ENCODE measurements around the gene PLPP3.

PLPP3 gene

DNA sequence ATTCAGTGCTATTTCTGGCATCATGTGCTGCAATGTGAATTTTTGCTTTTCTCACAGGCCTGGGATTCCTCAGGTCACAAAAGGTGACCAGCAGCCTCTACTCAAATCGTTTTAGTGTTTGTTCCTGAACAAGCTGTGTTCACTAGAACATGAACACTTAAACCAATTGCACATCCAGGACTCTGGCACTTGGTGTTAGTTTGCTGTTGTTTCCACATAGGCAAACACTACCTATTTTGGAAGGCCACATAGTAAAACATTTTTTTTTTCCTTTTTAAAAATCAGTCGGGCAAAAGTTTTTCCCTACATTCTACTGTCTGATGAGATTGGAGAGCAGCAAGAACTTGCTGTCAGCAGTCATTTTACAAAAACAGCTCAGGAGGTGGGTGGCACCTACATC is 83.2 kb downstream of the PLPP3 start:
- no peak for DNase-seq (ENCODE audit: low read depth)

DNA sequence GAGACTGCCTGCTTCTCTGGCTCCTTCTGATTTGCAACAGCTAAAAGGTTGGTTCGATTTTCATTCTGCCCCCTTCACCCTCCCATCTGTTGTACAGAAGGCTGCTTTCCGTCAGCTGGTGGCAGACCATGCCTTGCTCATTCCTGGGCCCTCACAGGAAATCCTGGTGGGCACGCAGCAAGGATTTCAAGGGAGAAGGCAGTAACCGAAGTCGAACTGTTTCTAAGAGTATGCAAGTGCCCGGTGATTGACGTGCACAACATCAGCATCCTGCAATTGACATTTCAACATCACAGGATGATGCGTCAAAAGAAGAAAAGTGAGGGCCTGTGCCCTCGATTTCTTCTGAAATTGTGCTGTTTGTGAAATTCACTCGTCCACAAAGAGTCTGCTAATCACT is 83.8 kb downstream of the PLPP3 start:
- no peak for DNase-seq (ENCODE audit: low read depth)

DNA sequence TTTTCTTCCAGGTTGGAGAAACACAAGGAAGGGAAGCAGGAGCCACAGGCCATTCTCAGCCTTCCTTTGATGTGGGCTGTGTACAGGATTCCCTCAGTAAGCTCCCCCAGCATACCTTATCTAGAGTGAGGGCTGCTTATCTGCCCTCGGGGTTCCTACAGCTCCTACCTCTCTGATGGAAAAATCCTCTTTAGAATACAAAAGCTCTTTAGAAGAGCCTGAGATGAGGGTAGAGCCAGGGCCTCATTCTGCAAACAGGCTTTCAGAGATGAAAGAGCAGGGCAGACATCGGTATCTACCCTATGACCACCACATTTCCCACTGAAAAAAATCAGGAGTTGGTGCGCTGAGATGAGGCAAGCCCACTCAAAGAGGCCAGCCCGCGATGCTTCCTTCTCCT is 85.1 kb downstream of the PLPP3 start:
- no peak for DNase-seq (ENCODE audit: low read depth)

DNA sequence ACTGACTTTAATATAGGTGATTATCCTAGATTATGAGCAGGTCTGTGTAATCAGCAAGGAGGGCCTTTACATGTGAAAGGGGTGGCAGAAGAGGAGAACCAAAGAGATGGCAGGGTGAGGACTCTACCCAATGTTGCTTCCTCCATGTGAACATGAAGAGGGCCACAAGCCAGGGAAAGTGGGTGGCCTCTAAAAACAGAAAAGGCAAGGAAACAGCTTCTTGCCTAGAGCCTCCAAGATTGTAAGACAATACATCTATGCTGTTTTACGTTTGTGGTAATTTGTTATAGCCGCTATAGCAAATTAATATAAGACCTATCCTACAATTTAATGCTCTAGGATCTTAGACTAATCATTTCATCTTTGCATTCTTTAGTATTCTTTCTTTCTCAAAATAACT is 85.5 kb downstream of the PLPP3 start:
- no peak for DNase-seq (ENCODE audit: low read depth)

DNA sequence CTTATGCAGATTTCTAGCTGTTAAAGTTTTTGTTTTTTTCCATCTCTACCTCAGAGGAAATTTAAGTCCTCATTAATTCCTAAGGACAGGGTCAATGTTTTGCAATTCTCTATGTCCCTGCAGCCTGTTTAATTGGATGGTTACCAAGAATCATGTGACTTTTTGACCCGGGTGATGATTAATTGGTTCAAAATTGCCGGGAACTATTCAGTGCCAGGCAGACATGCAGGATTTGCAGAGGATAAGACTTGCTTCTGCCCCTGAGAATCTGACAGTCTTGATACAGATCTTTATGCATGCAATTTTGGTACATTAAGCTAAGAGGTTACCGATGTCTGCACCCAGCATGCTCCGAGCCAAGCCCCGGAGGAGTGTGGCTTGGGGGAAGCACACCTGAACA is 87.9 kb downstream of the PLPP3 start:
- DNase-seq (ENCODE audit: low read depth), result no peak

DNA sequence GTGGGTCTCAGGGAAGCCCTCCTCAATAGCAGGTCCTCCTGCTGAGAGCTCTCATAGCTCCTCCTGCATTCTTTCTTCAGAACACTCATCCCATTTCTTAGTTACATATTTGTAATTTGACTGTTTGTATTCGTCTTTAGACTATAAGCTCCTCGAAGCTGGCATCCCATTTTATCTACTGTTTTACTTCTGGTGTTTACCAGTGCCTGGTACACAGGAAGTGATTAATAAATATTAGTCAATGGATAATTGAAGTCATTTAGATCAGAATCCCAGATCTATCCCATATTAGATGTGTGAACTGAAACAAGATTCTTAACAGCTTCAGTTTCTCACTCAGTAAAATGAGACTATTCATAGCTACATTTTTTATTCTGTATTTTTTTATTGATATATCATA is 88.7 kb downstream of the PLPP3 start:
- DNase-seq (ENCODE audit: low read depth), result no peak

DNA sequence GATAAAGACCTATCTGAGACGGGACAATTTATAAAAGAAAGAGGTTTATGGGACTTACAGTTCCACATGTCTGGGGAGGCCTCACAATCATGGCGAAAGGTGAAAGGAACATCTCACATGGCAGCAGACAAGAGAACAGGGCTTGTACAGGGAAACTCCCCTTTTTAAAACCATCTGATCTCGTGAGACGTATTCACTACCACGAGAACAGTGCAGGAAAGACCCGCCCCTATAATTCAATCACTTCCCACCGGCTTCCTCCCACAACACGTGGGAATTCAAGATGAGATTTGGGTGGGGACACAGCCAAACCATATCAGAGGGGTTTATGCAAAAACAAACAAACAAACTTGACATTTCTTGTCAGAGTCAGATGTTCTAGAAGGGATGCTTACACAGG is 89.7 kb downstream of the PLPP3 start:
- no peak for DNase-seq (ENCODE audit: low read depth)

DNA sequence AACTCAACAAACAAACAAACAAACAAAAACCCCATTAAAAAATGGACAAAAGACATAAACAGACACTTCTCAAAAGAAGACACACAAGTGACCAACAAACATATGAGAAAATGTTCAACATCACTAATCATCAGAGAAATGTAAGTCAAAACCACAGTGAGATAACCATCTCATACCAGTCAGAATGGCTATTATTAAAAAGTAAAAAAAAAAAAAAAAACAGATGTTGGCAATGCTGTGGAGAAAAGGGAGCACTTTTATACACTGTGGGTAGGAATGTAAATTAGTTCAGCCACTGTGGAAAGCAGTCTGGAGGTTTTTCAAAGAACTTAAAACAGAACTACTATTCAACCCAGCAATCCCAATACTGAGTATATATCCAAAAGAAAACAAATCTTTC is 94.7 kb downstream of the PLPP3 start:
- no peak for DNase-seq (ENCODE audit: low read depth)

DNA sequence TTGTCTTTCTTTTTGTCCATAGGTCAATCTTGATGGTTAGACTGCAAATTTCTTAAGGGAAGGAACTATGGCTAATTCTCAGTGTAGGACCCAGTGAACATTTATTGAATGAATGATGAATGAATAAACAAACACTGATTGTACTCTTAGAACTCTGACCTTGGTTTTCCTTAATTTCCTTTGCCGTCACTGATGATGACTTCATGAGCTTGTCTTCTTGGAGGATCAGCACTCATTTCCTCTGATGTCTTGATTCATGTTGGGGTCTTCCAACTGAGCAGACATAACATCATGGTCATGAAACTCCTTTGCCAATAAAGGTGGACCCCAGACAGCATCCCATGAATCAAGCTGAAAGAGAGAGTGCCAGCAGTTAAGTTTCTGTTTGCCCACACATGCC is 96.3 kb downstream of the PLPP3 start:
- DNase-seq (ENCODE audit: low read depth), result no peak

DNA sequence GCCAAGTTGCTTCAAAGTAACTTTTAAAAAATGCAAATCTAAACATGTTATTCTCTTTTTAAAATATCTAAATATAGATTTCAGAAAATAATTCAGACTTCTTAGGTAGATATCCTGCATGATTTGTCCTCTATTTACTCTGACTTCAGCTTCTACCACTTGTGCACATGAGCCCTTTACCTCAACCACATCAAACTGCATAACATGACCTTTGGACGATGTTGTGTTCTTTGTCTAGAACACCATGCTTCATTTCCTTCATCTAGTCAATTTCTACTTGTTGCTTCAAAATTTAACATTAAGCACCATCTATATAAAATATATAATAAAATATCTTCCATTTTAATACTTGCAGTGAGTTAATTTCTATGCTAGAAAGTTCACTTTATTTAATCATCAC is 96.9 kb downstream of the PLPP3 start:
- no peak for DNase-seq (ENCODE audit: low read depth)

DNA sequence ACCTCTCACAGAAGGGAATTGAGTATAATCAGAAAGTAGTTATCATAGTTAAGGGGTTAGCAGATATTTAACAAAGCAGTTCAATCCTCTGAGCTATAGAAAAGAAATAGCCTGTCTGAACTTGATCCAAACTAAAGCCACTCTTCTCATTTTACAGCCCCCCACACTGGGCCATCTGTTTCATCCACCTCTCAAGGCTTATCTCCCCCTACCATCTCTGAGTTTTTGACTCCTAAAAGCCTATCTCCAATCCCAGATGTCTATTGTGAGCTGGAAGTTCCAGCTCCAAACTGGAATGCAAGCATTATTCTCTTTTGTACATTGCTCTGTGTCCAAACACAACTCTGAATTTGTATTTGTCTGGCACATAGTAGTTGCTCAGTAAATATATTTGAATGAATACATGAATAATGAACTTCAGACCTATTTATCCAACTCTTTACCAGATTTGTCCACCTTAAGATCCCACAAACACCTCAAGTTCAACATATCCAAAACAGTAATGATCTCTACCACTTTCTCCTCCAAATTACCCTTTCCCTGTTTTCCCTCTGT is 98.1 kb downstream of the PLPP3 start:
- DNase-seq (ENCODE audit: low read depth), result no peak

DNA sequence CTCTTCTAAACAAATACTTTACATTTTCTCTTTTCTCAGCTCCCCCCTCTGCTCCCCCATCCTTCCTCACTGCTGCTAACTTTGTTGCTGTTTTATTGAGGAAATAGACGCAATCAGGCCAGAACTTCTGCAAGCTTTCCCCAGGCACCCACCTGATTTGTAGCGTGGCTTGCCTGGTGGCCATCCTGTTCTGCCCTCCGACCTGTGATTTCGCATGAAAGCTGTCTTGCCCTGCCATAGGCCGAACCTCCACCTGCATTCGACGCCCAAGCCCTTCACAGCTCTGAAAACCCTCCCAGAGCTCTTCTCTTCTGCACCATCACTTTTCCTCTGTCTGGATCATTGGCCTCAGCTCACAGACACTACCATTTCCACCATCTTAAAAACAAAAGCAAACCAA is 100.6 kb downstream of the PLPP3 start:
- no peak for DNase-seq (ENCODE audit: low read depth)

DNA sequence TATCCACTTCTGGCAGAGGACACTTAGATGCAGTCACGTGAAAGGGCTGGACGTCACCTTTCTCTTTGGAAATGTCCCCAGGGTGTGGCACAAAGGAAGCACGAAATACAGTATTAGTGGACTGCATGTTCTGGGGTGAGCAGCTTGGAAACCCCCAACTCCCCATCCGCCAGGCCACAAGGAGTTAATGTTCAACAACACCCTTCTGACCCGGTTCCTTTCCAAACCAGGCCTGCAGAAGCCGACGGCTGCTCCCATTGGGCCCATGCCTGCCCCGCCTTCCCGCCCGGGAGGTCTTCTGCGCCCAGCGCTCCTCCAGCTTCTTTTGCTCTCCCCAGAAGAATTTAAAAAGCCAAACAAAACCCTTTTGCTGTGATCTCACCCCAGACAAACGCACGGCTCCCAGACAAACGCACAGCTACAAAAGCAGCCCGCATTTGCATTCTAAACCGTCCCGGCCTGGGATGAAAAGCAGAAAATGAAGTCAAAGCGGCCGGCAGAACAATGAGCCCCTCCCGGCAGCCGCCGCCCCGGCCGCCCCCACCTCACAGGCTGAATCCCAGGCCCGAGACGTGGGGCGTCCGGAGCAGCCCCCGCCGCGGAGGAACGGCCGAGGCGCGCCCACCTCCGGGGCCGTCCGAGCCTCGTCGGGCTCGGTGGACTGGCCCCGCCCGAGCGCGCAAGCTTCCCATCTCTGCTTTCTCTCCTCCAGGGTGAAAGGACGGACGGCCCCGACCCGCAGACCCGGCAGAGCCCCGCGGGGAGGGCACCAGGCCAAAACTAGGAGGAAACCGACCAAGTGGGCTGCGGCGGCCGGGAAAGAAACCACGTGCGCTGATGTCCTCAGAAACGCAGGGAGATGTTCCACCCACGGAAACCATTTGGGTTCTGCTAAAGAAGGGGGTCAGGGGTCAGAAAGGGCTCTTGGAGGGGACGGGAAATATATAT is 101.9 kb downstream of the PLPP3 start:
- DNase-seq (ENCODE audit: low read depth), result no peak

DNA sequence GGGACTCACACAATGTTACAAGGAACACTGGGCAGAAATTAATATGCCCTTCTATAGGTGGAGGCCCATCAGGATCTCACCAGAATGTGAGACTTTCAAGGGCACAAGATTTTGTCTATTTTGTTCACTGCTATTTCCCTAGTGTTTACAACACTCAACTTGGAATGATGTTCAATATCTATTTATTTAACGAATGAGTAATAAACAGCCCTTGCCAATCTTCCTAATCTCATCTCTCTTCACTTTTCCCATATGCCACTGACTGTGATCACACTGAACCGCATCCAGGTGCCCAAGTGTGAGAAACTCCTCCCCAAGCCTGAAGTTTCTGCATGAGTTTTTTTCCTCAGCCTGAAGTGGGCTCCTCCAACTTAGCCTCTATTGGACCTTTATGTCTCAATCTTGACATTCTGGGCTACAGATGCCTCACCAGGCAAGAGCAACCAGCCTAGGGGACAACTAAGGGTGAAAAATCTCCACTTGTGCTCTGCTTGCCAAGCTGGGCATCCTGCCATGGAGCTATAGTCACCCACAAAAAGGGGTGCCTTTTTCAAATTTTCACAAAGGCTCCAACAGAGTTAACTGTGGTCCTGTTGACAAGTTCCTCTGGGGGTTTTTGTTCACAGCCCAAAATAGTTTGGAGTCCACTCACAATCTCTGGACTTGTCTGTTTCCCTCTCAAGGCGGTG is 105.6 kb downstream of the PLPP3 start:
- DNase-seq (ENCODE audit: low read depth), result no peak

DNA sequence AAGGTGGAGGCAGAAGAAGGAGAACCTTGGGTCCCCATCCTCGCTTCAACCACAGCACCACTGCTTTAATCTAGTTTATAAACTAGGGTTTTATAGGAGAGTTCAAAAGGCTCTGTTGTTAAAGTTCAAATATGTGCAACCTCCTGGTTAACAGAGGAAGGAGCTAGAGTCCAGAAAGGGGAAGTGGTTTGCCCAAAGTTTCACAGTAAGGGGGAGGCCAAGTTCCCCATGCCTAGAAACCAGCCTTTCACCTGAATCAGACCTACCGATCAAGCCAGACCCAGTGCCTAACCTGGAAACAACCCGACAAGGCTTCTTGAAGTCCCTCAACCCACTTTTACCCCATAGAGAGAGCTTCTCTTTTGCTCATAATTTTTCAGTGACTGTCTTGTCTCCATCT is 106.5 kb downstream of the PLPP3 start:
- DNase-seq (ENCODE audit: low read depth), result no peak

DNA sequence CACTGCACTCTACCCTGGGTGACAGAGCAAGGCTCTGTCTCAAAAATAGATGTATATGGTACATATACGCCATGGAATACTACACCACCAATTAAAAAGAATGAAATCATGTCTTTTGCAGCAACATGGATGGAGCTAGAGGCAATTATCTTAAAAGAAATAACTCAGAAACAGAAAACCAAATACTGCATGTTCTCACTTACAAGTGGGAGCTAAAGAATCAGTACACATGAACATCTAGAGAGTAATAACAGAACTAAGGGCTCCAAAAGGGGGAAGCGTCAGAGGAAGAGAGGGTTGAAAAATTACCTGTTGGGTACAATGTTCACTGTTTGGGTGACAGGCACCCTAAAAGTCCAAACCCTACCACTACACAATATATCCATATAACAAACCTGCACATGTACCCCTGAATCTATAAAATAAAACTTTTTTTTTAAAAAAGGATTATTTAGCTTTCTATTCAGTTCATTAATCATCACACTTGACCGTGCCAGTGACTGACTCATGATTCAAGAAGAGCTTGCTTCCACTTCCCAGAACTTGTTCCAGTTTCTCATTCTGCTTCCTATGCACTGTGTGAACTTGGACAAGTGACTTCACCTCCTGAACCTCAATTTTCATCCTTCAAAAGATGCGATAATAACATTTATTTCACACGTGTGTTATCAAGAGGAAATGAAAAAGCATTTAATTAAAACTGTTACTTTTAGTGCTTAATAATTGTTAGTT is 109.6 kb downstream of the PLPP3 start:
- no peak for DNase-seq (ENCODE audit: low read depth)

DNA sequence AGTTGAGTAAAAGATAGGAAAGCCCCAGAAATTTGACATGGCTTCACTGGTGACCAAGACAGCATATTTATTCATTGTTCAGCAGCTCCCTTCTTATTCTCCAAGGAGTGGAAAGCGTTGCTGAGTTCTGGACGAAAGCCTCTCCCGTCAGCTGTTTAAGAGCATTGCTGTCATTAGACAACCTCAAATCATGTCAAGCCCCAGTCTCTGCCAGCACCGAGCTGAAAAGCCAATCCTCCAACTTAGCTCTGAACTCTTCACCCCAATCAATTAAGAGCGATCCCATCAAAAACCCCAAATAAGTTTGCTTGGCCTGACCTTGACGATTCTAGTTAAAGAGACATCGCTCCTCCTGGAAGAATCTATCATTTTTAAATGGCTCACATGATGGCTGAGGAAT is 110.8 kb downstream of the PLPP3 start:
- DNase-seq (ENCODE audit: low read depth), result no peak

DNA sequence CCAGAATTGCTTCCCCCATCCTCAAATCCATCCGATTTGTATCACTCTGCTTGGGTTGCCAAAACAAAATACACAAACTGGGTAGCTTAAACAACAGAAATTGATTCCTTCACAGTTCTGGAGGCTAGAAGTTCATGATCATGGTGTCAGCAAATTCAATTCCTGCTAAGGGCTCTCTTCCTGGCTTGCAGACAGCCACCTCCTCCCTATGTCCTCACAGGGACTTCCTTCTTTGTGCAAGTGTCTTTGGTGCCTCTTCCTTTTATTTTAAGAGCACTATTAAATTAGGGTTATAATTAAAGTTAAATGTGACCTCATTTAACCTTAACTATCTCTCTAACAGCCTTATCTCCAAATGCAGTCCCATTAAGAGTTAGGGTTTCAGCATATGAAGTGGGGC is 112.8 kb downstream of the PLPP3 start:
- DNase-seq (ENCODE audit: low read depth), result no peak

DNA sequence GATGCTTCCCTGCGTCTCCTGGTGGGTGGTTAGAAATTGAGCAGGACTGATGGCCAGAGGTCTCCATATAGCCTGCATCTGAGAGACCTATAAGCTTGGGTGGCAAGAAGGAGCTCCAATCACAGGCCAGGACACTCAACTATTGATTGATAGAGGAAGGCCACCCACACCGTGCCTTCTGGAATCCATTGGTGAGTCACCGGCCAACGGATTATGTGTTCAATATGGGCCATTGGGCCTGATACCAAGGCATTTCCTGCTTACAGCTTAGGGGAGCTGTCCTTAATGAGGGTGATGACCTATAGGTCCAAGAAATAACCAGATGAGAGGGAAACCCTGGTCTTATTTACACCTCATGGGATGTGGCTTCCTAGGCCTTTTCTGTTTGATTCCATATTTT is 115.1 kb downstream of the PLPP3 start:
- DNase-seq (ENCODE audit: low read depth), result no peak

DNA sequence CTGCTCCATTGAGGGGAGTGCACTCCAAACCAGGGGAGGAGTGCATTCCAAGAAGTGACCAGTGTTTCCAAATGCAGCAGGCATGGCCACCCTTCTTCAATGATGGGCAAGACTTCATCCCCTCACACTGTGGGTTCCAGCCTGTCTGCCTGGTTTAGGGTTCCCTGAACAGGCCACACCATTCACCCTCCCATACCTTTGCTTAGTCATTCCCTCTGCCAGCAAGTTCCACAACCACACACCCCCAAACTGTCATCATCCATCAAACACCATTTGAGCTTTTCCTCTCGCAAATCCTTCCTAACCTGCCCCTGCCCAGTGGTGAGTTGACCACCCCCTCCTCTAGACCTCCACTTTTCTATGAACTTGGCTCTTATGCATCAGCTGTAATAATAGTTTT is 116.0 kb downstream of the PLPP3 start:
- DNase-seq (ENCODE audit: low read depth), result no peak

DNA sequence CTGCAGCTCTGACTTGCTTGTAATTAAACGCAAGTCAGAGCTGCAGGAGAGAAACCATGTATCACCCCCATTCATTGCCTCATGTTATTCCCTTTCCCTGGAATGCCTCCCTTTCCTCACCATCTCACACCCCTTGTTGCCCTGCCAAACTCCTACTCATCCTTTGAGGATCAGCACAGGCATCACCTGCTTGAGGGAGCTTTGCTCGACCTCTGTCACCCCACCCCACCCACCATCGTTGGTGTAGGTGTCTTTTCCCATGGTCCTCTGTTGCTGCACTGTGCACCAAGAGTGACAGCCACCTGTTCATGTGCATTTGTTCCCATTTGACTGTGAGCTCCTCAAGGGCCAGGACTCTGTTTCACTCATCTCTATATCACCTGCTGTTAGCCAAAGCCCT is 117.2 kb downstream of the PLPP3 start:
- DNase-seq (ENCODE audit: low read depth), result no peak
